Measurements from ENCODE around the gene LDHA.

DNA sequence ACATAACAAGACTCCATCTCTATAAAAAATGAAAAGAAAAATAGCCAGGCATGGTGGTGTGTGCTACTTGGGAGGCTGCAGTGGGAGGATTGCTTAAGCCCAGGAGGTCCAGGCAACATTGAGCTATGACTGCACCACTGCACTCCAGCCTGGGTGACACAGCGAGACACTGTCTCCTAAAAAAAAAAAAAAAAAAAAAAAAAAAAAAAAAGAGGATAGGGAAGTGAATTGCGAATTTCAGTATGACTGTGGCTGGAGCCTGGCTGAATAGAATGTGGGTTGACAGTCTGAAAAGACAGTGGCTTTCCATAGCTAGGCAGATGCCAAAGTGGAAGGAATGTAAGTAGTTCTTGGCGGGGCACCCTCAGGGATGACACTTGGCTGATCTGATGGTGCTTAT is 54.9 kb downstream of the LDHA start:
- TF ChIP-seq SP1 (CRISPR knock-in tag; conservative IDR thresholded peaks at IDR 0.05), result no peak
- no peak for TF ChIP-seq CREB1 (CRISPR knock-in tag; IDR thresholded peaks at IDR 0.05)
- no peak for TF ChIP-seq FOXJ3 (CRISPR knock-in tag; IDR thresholded peaks at IDR 0.05; ENCODE audit: borderline replicate concordance)
- no peak for TF ChIP-seq CTCF (IDR thresholded peaks at IDR 0.05)

All from WTC11 (cell line).